RWPE2 (cell line): Measurements from ENCODE around the gene TSPEAR.

Experiments used
- ATAC-seq: fragments of 200-7000 bp; cut with Tn5 transposase; 3 replicates; pipeline ENCODE4 v1.9.1; 2021; ENCODE audit warnings: low read depth
- DNase-seq: peaks from one replicate; pipeline ENCODE4 v3.0.0-alpha.2; 2020; ENCODE audit warnings: low spot score
- H3K27ac ChIP-seq: fragments of 450-650 bp; 2 replicates; pipeline ENCODE4 v1.5.1; 2017; ENCODE audit warnings: mild to moderate bottlenecking; ENCODE audit not compliant: poor library complexity, severe bottlenecking
- H3K27me3 ChIP-seq: fragments of 250-450 bp; sonication (Bioruptor Pico); 2 replicates; pipeline ENCODE4 v1.5.1; 2021; ENCODE audit warnings: mild to moderate bottlenecking, moderate library complexity; ENCODE audit not compliant: insufficient read depth, poor library complexity, severe bottlenecking
- H3K36me3 ChIP-seq: fragments of 250-450 bp; sonication (Bioruptor Pico); 2 replicates; pipeline ENCODE4 v1.5.1; 2020; ENCODE audit warnings: low read depth, mild to moderate bottlenecking, moderate library complexity
- H3K4me1 ChIP-seq: fragments of 250-450 bp; sonication (Bioruptor Pico); 2 replicates; pipeline ENCODE4 v1.5.1; 2021; ENCODE audit warnings: mild to moderate bottlenecking, moderate library complexity; ENCODE audit not compliant: insufficient read depth, poor library complexity, severe bottlenecking
- H3K4me3 ChIP-seq: fragments of 250-450 bp; sonication (Bioruptor Pico); 2 replicates; pipeline ENCODE4 v1.5.1; 2021; ENCODE audit warnings: mild to moderate bottlenecking, moderate library complexity; ENCODE audit not compliant: severe bottlenecking
- H3K9me3 ChIP-seq: fragments of 250-450 bp; sonication (Bioruptor Pico); 2 replicates; pipeline ENCODE4 v1.5.1; 2021; ENCODE audit warnings: mild to moderate bottlenecking, moderate library complexity; ENCODE audit not compliant: severe bottlenecking
- TF ChIP-seq, protein P1 (sequence below): fragments of 450-650 bp; IDR thresholded peaks from one replicate; pipeline ENCODE4 v1.5.1; 2017; ENCODE audit warnings: mild to moderate bottlenecking, moderate library complexity; ENCODE audit not compliant: poor library complexity, severe bottlenecking

Gene TSPEAR

DNA sequence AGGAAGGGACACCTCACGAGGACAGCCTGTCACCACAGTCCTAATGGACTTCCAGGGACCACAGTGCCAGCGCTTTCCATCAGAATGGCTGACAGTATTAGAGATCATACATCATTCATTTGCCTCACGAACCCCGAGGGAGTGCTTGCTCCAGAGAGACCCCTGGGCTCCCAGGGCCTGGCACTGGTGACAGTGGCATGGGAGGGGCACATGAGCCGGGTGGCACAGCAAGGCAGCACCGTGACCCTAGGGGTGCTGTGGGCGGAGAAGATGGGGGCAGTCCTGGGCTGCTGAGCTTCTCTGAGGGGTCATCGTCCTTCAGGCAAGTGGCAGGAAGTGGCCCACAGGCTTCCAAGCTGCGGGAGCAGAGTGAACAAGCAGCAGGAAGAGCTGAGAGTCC is 16.4 kb upstream of the TSPEAR start:
- H3K27ac ChIP-seq: no peak overlapping the region
- H3K27me3 ChIP-seq: peaks cover 41% of the 10 kb centered on the region
- DNase-seq (no peak), ATAC-seq (no peak)
- H3K4me3 ChIP-seq: no peak overlapping the region
- no peaks in the 10 kb centered on the region for H3K4me1 ChIP-seq
- no peaks in the 10 kb centered on the region for H3K9me3 ChIP-seq
- TF ChIP-seq, protein P1, sequence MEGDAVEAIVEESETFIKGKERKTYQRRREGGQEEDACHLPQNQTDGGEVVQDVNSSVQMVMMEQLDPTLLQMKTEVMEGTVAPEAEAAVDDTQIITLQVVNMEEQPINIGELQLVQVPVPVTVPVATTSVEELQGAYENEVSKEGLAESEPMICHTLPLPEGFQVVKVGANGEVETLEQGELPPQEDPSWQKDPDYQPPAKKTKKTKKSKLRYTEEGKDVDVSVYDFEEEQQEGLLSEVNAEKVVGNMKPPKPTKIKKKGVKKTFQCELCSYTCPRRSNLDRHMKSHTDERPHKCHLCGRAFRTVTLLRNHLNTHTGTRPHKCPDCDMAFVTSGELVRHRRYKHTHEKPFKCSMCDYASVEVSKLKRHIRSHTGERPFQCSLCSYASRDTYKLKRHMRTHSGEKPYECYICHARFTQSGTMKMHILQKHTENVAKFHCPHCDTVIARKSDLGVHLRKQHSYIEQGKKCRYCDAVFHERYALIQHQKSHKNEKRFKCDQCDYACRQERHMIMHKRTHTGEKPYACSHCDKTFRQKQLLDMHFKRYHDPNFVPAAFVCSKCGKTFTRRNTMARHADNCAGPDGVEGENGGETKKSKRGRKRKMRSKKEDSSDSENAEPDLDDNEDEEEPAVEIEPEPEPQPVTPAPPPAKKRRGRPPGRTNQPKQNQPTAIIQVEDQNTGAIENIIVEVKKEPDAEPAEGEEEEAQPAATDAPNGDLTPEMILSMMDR: no peak
- no peaks in the 10 kb centered on the region for H3K36me3 ChIP-seq

GRCh38 chr21:44727321-44727720 is 15.9 kb upstream of the TSPEAR start:
- ATAC-seq: no peak
- H3K27me3 ChIP-seq: peaks cover 45% of the 10 kb centered on the region
- H3K36me3 ChIP-seq: no peaks in the 10 kb centered on the region
- DNase-seq: no peak
- no peaks in the 10 kb centered on the region for H3K4me1 ChIP-seq
- H3K27ac ChIP-seq: no peak overlapping the region
- H3K4me3 ChIP-seq: no peak overlapping the region
- H3K9me3 ChIP-seq: no peaks in the 10 kb centered on the region
- TF ChIP-seq, protein P1: no peak

- Histone ChIP-seq H3K27me3 (peaks cover 45% of the 10 kb centered on the region), H3K36me3 (no peaks in the 10 kb centered on the region), H3K4me1 (no peaks in the 10 kb centered on the region), H3K4me3 (no peak overlapping the region), H3K27ac (no peak overlapping the region), H3K9me3 (no peaks in the 10 kb centered on the region)
- TF ChIP-seq, protein P1: no peak
- no peak for DNase-seq
- no peak for ATAC-seq
Observed at GRCh38 chr21:44726826-44727225, 15.5 kb upstream of the TSPEAR start.

- H3K27me3 ChIP-seq: peaks cover 47% of the 10 kb centered on the region
- TF ChIP-seq, protein P1: no peak
Observed at GRCh38 chr21:44724926-44725325, 13.6 kb upstream of the TSPEAR start.

GRCh38 chr21:44724196-44724595 is 12.8 kb upstream of the TSPEAR start:
- TF ChIP-seq, protein P1: no peak
- DNase-seq (no peak), ATAC-seq (no peak)
- Histone ChIP-seq H3K27ac (no peak overlapping the region), H3K27me3 (peaks cover 54% of the 10 kb centered on the region), H3K36me3 (no peaks in the 10 kb centered on the region), H3K9me3 (no peaks in the 10 kb centered on the region), H3K4me1 (no peaks in the 10 kb centered on the region), H3K4me3 (no peak overlapping the region)

More at GRCh38 chr21:44724926-44725325, 13.6 kb upstream of the TSPEAR start:
- Histone ChIP-seq H3K36me3 (no peaks in the 10 kb centered on the region), H3K27ac (no peak overlapping the region), H3K4me1 (no peaks in the 10 kb centered on the region), H3K4me3 (no peak overlapping the region), H3K9me3 (no peaks in the 10 kb centered on the region)
- DNase-seq (no peak), ATAC-seq (no peak)
